Middle frontal gyrus (tissue), 1 donor: Measurements from ENCODE around the gene CLRN1.

Experiments used
- DNase-seq: peaks from one replicate; pipeline ENCODE4 v3.0.0-alpha.2; 2015; ENCODE audit warnings: low spot score; ENCODE audit errors: extremely low spot score

CLRN1 gene

GRCh38 chr3:150876611-150877265 lies 95.8 kb downstream of the CLRN1 start:
- no peak for DNase-seq
